Stimulated activated CD4-positive, alpha-beta T cell treated with anti-CD3 and anti-CD28 coated beads, Interleukin-15, amount 100 ng/mL, for 1 hour (primary cell): ENCODE measurements around the gene PIP4K2B.
"Not testable (repeated sequence)": the region's sequence is repeated elsewhere in the genome, so short reads cannot be mapped to it uniquely, and the experiment has no call there.

Experiments used
- DNase-seq, 2 donors: peaks; one replicate each; pipeline ENCODE4 v3.0.0-alpha.2; 2020; ENCODE audit warnings: low read depth in 1 of 2, low spot score in 1 of 2

Gene PIP4K2B

DNA sequence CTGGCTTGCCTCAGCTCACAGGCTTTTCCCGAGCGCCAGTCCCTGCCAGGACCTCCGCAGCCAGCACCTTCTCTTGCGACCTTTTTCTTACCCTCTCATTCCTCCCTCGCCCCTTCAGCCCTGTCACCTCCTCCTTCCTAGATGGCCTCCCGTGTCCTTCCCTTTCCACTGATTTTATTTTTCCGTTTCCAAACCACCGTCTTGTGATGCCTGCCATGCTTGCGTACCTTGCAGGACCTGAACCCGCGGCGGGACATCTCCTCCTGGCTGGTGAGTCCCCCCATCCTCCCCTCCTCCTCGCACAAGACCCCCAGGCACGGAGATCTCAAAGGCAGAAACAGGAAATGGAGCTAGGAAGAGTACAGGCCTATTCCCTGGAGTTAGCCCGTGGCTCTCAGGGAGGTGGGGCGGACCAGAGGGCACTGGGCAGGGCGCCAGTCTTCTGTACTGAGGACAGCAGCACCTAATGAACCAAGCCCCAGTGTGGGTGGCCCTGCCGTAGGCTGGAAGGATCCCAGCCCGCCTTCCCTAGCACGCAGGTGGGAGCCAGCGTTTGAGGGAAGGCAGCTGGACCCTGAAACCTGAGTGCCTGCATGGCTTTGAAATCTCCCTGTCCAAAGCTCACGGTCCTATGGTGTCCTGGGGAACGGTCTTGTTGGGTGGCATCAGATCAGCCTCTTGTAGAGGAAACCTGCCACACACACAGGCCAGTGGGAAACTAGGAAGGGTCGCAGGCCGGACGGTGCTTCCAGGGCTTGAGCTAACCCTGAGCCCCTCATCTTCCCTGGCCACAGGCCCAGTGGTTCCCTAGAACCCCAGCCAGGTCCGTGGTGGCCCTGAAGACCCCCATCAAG is 68.6 kb downstream of the PIP4K2B start:
- no peak for DNase-seq

DNA sequence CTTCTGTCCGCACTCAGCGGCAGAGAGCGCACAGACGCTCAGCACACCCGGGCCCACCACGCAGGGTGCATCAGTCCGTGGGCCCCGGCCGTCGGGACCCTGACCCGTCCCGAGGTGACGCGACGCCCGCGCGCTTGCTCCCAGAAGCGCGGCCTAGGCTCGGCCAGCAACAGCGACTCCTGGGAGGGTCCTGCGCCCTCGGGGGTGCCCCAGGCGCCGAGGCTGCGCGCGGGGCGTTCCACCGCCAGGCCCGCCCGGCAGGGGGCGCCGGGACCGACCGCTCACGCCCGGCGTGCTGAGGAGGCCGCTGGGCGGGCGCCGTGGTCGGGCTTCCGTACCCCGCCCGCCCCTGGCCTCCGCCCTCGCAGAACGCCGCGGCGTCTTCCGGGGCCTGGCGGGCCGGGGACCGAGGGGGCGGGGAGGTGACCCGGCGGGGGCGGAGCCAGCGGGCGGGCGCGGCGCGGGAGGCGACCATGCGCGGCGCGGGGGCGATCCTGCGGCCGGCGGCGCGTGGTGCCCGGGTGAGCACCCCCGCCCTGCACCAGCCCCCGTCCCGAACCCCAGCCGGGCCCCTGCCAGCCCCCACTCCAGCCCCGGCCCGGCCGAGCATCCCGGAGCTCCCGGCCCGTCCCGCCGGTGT is 69.3 kb downstream of the PIP4K2B start, which contains the start of gene CISD3:
Gene CISD3 (plus strand): TSS at position 456 of the 640 bp plus-strand sequence. CDS start 18 bp downstream, at position 474.
- peak; percentile 78 to 82 for DNase-seq

DNA sequence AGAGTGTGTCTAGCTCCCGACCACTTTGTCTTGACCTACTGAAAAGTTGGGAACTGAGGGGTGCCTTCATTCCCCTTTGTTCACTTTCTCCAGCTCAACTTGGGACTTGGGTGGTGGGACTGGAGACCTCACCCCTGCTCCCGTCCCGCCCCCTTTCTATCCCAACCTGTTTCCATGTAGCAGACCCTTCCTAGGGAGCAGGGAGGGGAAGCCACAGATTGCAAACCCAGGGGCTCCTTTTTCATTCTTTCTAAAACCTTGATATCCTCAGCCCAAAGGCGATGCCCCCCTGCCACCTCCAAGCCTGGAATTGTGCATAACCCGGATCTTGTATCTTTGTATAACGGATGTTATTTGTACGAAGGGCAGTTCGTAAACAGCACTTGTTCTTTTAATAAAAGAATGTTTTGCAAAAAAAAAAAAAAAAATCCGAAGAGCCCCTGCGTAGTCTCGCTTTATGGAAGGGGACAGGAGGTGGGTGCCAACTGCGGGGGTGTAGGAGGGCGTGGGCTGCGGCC is 69.9 kb downstream of the PIP4K2B start:
- no peak for DNase-seq

DNA sequence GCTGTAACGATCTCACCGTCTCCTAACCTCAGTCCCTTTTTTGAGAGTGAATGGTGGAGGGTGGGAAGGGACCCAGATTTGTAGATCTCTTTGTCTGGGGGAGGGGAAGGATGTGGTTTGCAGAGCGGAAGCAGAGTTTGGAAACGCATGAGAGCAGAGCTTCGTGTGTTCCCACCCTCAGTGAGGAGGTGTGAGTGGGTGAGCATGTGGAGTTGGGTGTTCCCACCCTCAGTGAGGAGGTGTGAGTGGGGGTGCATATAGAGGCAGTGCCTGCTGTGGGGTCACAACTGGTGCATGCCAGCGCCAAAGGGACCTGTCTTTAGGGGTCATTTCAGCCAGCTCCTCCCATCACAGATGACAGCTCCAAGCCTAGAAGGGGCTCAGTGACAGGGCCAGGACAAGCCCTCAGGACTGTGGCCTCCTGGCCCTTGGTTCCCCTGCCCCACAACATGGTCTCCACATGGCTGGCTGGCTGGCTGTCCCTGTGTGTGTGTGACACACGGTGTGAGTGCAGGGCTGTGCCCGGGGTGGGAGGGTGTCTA is 71.0 kb downstream of the PIP4K2B start:
- DNase-seq = peak in 1 of 2 donors; percentile 48

DNA sequence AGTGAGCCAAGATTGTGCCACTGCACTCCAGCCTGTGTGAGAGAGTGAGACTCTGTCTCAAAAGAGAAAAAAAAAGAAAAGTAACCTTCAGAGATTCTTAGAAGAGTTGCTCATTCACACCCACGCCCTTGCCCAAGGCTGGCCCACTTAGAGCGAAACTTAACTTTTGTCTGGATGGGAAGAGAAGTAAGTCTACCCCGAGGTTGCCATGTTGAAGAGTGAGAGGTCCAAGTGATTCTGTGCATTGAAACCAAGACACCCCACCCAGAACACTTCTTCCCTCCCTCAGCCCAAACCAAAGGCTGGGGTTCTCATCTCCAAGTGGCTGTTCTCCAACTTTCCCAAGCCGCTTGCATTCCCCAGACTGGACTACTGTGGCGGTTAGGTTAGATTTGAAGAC is 71.6 kb downstream of the PIP4K2B start:
- peak in 1 of 2 donors; percentile 53 for DNase-seq

DNA sequence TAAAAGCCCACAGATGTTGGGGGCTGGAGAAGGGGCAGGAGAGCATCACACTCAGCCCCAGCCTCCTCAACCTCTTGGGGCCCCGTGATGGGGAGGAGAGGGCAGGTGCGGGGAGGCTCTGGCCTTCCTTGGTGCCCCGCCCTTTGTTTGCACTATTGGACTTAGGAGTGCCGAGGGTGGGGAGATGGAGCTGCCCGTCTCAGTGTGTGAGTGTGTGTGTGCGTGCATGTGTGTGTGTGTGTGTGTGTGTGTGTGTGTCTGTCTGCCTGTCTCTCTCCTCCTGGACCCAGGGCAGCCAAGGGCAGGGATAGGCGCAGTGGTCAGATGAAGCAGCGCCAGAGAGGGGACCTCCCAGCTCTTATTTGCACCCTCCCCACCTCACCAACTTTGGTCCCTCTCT is 73.2 kb downstream of the PIP4K2B start:
- DNase-seq = not testable (repeated sequence)

DNA sequence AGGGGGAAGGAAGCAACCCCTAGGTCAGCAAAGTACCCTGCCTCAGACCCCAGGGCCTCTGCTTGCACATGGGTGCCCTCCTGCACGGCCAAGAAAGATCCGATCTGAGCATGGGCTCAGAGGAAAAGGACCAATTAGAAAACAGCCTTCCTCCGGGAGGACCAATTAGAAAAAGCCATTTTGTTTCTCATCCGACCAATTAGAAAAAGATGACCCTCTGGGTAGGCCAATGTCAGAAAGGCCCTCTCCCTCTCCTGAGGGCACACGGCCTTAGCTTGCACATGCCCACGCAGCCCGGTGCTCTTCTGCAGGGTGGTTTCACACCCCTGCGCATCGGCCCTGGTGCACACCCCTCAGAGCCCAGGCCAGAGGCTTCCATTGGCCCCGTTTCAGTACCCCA is 74.3 kb downstream of the PIP4K2B start:
- DNase-seq = no peak

DNA sequence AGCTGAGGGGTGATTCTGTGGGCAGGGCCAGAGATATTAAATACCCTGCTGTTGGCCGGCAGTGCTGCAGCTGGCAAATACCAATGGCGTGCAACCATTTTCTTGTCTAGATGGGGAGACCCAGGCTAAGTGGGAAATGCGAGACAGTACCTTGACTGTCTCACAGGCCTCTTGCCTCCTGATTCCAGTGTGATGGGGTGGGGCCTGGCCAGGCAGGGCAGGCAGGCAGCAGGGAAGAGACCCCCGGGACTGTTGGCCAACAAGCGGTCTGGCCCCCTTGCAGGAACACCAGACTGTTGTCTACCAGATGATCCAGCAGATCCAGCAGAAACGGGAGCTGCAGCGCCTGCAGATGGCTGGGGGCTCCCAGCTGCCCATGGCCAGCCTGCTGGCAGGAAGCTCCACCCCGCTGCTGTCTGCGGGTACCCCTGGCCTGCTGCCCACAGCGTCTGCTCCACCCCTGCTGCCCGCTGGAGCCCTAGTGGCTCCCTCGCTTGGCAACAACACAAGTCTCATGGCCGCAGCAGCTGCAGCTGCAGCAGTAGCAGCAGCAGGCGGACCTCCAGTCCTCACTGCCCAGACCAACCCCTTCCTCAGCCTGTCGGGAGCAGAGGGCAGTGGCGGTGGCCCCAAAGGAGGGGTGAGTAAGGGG is 74.9 kb downstream of the PIP4K2B start:
- DNase-seq = no peak

DNA sequence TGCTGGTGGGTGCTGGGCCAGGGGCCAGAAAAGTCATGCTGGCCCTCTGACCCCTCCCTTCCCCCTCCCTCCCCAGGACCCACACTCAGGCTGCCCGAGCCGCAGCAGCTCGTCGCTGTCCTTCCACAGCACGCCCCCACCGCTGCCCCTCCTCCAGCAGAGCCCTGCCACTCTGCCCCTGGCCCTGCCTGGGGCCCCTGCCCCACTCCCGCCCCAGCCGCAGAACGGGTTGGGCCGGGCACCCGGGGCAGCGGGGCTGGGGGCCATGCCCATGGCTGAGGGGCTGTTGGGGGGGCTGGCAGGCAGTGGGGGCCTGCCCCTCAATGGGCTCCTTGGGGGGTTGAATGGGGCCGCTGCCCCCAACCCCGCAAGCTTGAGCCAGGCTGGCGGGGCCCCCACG is 77.6 kb downstream of the PIP4K2B start:
- no peak for DNase-seq

DNA sequence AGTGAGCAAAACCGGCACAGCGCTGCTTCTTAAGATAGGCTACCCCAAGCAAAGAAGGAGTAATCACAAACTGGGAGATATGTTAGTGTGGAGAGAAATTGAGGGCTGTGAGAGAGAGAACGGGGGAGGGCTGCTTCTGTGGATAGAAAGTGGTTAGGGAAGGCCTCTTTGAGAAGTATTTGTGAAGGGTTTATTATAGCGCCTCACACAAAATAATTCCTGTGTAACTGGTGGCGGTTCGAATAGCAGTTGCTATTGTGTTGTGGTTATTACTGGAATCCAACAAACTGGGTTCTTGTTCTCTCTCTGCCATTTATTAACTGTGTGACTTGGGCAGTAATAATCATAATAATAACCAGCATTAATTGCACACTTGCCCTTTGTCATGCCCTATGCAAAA is 78.4 kb downstream of the PIP4K2B start:
- no peak for DNase-seq

DNA sequence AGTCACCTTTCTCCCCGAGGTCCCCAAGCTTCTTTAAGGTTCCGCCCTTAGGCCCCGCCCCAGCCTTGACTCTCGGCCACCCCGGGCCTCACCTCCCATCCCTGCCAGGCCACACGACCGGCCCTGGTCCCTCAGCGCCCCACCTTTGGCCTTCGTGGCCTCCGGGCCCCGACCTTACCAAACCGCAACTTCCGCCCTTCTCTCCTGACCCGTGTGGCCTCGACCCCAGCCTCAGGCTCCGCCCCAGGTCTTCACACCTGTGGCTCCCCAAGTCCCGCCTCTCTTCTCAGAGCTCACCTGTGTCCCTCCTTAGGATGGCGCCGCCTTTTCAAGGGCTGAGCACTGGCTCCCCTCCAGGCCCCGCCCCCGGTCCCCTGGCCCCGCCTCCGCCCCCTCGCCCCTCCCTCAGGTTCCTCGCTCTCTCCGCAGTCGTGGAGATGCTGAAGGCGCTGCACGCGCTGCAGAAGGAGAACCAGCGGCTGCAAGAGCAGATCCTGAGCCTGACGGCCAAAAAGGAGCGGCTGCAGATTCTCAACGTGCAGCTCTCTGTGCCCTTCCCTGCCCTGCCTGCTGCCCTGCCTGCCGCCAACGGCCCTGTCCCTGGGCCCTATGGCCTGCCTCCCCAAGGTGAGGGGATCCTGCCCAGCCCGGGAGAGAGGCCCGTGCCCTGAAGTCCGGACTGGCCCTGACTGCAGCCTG is 79.3 kb downstream of the PIP4K2B start:
- no peak for DNase-seq

DNA sequence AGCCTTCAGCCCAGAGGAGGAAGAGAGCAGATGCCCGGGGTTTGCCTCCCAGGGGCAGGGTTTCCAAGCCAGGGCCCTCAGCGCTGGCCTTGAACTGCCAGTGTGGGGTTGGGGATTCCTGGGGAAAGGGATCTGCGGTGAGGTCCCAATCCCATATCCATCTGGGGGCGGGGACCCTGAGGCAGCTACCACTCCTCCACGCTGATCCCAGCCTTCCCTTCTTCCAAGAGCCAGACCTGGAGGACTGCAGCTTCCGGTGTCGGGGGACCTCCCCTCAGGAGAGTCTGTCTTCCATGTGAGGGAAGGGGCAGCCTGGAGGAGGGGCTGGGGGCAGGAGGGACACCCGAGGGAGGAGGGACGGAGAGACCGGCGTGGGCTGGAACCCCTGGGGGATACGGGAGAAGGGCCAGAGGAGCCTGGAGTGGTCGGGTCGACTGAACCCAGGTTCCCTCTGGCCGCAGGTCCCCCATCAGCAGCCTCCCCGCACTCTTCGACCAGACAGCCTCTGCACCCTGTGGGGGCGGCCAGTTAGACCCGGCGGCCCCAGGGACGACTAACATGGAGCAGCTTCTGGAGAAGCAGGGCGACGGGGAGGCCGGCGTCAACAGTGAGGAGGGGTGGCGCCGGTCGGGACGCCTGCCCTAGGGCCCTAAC is 79.9 kb downstream of the PIP4K2B start:
- no peak for DNase-seq

DNA sequence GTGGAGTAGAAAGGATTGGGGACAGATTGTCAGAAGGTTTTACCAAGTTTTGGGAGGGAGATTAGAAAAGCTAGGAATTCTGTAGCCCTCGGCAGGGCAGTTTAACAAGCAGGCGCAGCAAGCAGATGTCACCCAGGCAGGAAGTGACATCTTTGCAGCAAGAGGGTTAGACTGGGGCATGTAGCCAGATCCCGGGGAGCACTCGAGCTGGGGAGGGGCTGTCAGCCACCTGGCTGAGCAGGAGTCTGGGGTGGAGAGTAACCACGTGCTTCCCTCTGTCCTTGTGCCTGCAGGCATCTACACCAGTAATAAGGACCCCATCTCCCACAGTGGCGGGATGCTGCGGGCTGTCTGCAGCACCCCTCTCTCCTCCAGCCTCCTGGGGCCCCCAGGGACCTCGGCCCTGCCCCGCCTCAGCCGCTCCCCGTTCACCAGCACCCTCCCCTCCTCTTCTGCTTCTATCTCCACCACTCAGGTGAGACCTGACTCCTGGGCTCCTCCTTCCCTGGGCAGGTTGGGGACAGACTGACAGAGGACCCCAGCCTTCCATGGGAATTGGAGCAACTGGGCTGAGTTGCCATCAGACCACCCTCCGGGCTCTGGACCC is 82.1 kb downstream of the PIP4K2B start:
- no peak for DNase-seq

DNA sequence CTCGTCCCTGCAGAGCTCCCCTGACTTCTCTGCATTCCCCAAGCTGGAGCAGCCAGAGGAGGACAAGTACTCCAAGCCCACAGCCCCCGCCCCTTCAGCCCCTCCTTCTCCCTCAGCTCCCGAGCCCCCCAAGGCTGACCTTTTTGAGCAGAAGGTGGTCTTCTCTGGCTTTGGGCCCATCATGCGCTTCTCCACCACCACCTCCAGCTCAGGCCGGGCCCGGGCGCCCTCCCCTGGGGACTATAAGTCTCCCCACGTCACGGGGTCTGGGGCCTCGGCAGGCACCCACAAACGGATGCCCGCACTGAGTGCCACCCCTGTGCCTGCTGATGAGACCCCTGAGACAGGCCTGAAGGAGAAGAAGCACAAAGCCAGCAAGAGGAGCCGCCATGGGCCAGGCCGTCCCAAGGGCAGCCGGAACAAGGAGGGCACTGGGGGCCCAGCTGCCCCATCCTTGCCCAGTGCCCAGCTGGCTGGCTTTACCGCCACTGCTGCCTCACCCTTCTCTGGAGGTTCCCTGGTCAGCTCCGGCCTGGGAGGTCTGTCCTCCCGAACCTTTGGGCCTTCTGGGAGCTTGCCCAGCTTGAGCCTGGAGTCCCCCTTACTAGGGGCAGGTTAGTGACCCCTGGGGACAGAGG is 82.9 kb downstream of the PIP4K2B start:
- no peak for DNase-seq
